Right kidney (tissue), 1 donor: Measurements from ENCODE around the gene NCKAP5.

ENCODE experiments used
- DNase-seq: peaks from one replicate; pipeline ENCODE4 v3.0.0-alpha.2; 2016

The NCKAP5 gene

GRCh38 chr2:133140620-133141019 is 427.6 kb downstream of the NCKAP5 start:
- no peak for DNase-seq

- no peak for DNase-seq
Measured at GRCh38 chr2:133139847-133140533, 428.3 kb downstream of the NCKAP5 start.

- no peak for DNase-seq
Measured at GRCh38 chr2:133138693-133139092, 429.6 kb downstream of the NCKAP5 start.

- DNase-seq = no peak
Measured at GRCh38 chr2:133135035-133135654, 433.1 kb downstream of the NCKAP5 start.

- DNase-seq = no peak
Measured at GRCh38 chr2:133130548-133131246, 437.6 kb downstream of the NCKAP5 start.

GRCh38 chr2:133124446-133124845 is 443.8 kb downstream of the NCKAP5 start:
- DNase-seq = no peak

- no peak for DNase-seq
Measured at GRCh38 chr2:133123904-133124303, 444.4 kb downstream of the NCKAP5 start.

- no peak for DNase-seq
Measured at GRCh38 chr2:133123393-133123792, 444.9 kb downstream of the NCKAP5 start.

GRCh38 chr2:133122529-133122928 is 445.7 kb downstream of the NCKAP5 start:
- no peak for DNase-seq

- DNase-seq = no peak
Measured at GRCh38 chr2:133120310-133120709, 448.0 kb downstream of the NCKAP5 start.

GRCh38 chr2:133110201-133110600 is 458.1 kb downstream of the NCKAP5 start:
- no peak for DNase-seq

GRCh38 chr2:133109772-133110171 is 458.5 kb downstream of the NCKAP5 start:
- no peak for DNase-seq

- DNase-seq = no peak
Measured at GRCh38 chr2:133107058-133107815, 461.0 kb downstream of the NCKAP5 start.

- no peak for DNase-seq
Measured at GRCh38 chr2:133104871-133105270, 463.4 kb downstream of the NCKAP5 start.

- no peak for DNase-seq
Measured at GRCh38 chr2:133098787-133099186, 469.5 kb downstream of the NCKAP5 start.

- no peak for DNase-seq
Measured at GRCh38 chr2:133097666-133098065, 470.6 kb downstream of the NCKAP5 start.

- no peak for DNase-seq
Measured at GRCh38 chr2:133092571-133092970, 475.7 kb downstream of the NCKAP5 start.

- DNase-seq = no peak
Measured at GRCh38 chr2:133090358-133090757, 477.9 kb downstream of the NCKAP5 start.

- DNase-seq = no peak
Measured at GRCh38 chr2:133086176-133086575, 482.1 kb downstream of the NCKAP5 start.

GRCh38 chr2:133085646-133086045 is 482.6 kb downstream of the NCKAP5 start:
- no peak for DNase-seq

- DNase-seq = no peak
Measured at GRCh38 chr2:133082034-133082433, 486.2 kb downstream of the NCKAP5 start.

- no peak for DNase-seq
Measured at GRCh38 chr2:133080822-133081221, 487.4 kb downstream of the NCKAP5 start.
